Endothelial cell of umbilical vein (primary cell): ENCODE results near the gene TSKU. TPM values are rescaled to one million over a fixed set of nuclear protein-coding genes. Genes with fewer than 3 reads are reported as not detected.

ENCODE experiments used
- BruUV-seq: library from RNA; stranded (reverse); fragments of 400-500 nt; replicated peaks from 2 replicates; lab custom pipeline; 2021; lab: Mats Ljungman, UMichigan
- CTCF ChIA-PET: fragments of 300-600, 350-600 bp; sonication (Branson Sonifier 250); formaldehyde crosslinking; loops from one replicate; lab custom pipeline; 2021; ENCODE audit warnings: antibody characterized with exemption, inconsistent platforms; lab: Charles Lee
- POLR2A ChIA-PET: fragments of 300-600, 350-600 bp; sonication (Branson Sonifier 250); formaldehyde crosslinking; loops from one replicate; lab custom pipeline; 2021; ENCODE audit warnings: antibody characterized with exemption, inconsistent platforms; lab: Charles Lee
- DNase-seq: peaks from one replicate; pipeline ENCODE4 v3.0.0-alpha.2; 2011; ENCODE audit warnings: low read depth, low spot score
- FAIRE-seq: peaks from 2 replicates; lab custom pipeline; 2011; peaks lifted over from hg19 to GRCh38; lab: Jason Lieb, UNC
- H2AFZ ChIP-seq: 2 replicates; pipeline ENCODE4 v1.6.0; 2012; ENCODE audit warnings: low read depth, low read length, control low read depth, inconsistent platforms
- H3K27ac ChIP-seq: 2 replicates; pipeline ENCODE4 v1.5.1; 2011; ENCODE audit warnings: low read depth, mild to moderate bottlenecking, control low read depth, low read length, moderate library complexity; ENCODE audit not compliant: insufficient read depth
- H3K27me3 ChIP-seq, 2 experiments: 2 replicates each; pipeline versions ENCODE4 v1.6.0 to v1.6.1; 2011; ENCODE audit warnings: low read length in 2 of 2, mixed read lengths in 1 of 2; ENCODE audit not compliant: control insufficient read depth in 2 of 2, insufficient read depth in 2 of 2
- H3K36me3 ChIP-seq, 2 experiments: 2 replicates in 1 of 2; 3 replicates in 1 of 2; pipeline ENCODE4 v1.5.1; 2011; ENCODE audit warnings: low read length in 2 of 2, mild to moderate bottlenecking in 1 of 2, moderate library complexity in 1 of 2; ENCODE audit not compliant: control insufficient read depth in 2 of 2, insufficient read depth in 2 of 2; ENCODE audit errors: extremely low read depth in 1 of 2
- H3K4me1 ChIP-seq: 3 replicates; pipeline ENCODE4 v1.5.1; 2011; ENCODE audit warnings: mild to moderate bottlenecking, low read length; ENCODE audit not compliant: control insufficient read depth, insufficient read depth; ENCODE audit errors: extremely low read depth
- H3K4me2 ChIP-seq: 2 replicates; pipeline ENCODE4 v1.6.1; 2011; ENCODE audit warnings: low read length, control low read depth, mixed read lengths; ENCODE audit not compliant: insufficient read depth
- H3K4me3 ChIP-seq, 3 experiments: fragments of 200-600 bp in 1 of 3; sonication (generic), shearing (Covaris generic) in 1 of 3; replicated peaks in 1 of 3; 2 replicates each; pipeline ENCODE4 v1.5.1; 2011 to 2016; ENCODE audit warnings: control low read depth in 3 of 3, low read length in 3 of 3, mild to moderate bottlenecking in 2 of 3, inconsistent platforms in 1 of 3, low read depth in 1 of 3, moderate library complexity in 1 of 3; ENCODE audit not compliant: insufficient read depth in 1 of 3
- H3K79me2 ChIP-seq: 2 replicates; pipeline ENCODE4 v1.6.0; 2012; ENCODE audit warnings: low read length, inconsistent platforms; ENCODE audit not compliant: control insufficient read depth, insufficient read depth
- H3K9ac ChIP-seq: replicated peaks from 2 replicates; pipeline ENCODE3; 2011; ENCODE audit warnings: low read length, control low read depth; ENCODE audit not compliant: insufficient read depth; ENCODE audit errors: extremely low read depth
- H3K9me1 ChIP-seq: replicated peaks from 3 replicates; pipeline ENCODE4 v1.6.0; 2011; ENCODE audit warnings: mild to moderate bottlenecking, low read length; ENCODE audit not compliant: control insufficient read depth, insufficient read depth; ENCODE audit errors: extremely low read depth
- H3K9me3 ChIP-seq: replicated peaks from 2 replicates; pipeline ENCODE4 v1.5.1; 2012; ENCODE audit warnings: low read length, inconsistent platforms; ENCODE audit not compliant: control insufficient read depth, insufficient read depth
- H4K20me1 ChIP-seq: replicated peaks from 2 replicates; pipeline ENCODE3; 2011; ENCODE audit warnings: mild to moderate bottlenecking, low read length; ENCODE audit not compliant: control insufficient read depth, insufficient read depth; ENCODE audit errors: extremely low read depth
- EZH2 ChIP-seq: IDR thresholded peaks from 2 replicates; pipeline ENCODE4 v1.6.1; 2012; ENCODE audit warnings: borderline replicate concordance, low read depth, mild to moderate bottlenecking, moderate library complexity, low read length, inconsistent platforms; ENCODE audit not compliant: severe bottlenecking
- FOS ChIP-seq: IDR thresholded peaks from 2 replicates; pipeline ENCODE4 v1.6.1; 2011; ENCODE audit warnings: mild to moderate bottlenecking, low read length, moderate library complexity, borderline replicate concordance; ENCODE audit not compliant: insufficient read depth
- GATA2 ChIP-seq: IDR thresholded peaks from 2 replicates; pipeline ENCODE4 v1.7.0; 2011; ENCODE audit warnings: low read depth, mild to moderate bottlenecking, moderate library complexity, mixed read lengths, low read length; ENCODE audit not compliant: insufficient read length, insufficient read depth
- JUN ChIP-seq: IDR thresholded peaks from 2 replicates; pipeline ENCODE4 v1.6.1; 2011; ENCODE audit warnings: borderline replicate concordance, low read depth; ENCODE audit not compliant: insufficient read length, insufficient read depth
- POLR2A ChIP-seq: IDR thresholded peaks from 2 replicates; pipeline ENCODE4 v1.6.1; 2012; ENCODE audit warnings: low read depth, mild to moderate bottlenecking, control low read depth, low read length
- POLR2AphosphoS5 ChIP-seq: IDR thresholded peaks from 2 replicates; pipeline ENCODE4 v1.6.1; 2012; ENCODE audit warnings: low read depth, mild to moderate bottlenecking, control low read depth, low read length, moderate library complexity; ENCODE audit not compliant: insufficient read depth
- dilution Hi-C: fragments of 300-500 bp; cut with MboI; formaldehyde crosslinking; loops from one replicate; pipeline ENCODE4 v1.15.0; 2019; ENCODE audit warnings: low sequenced_read_pairs; ENCODE audit not compliant: extremely low pct_ligation_motif_present
- intact Hi-C: fragments of 100-400 bp; cut with micrococcal nuclease; formaldehyde crosslinking; loops from one replicate; pipeline ENCODE4 v1.10.0; 2022
- polyA plus RNA-seq, 4 experiments: library from polyadenylated mRNA; depleted of rRNA in 3 of 4; stranded (reverse) in 3 of 4; unstranded in 1 of 4; fragments of >200 nt; gene quantifications; 2 replicates each; pipeline versions ENCODE4 v1.2.1 to v1.2.3, GENCODE V29; 2011 to 2012; ENCODE audit warnings: missing spikeins in 1 of 4
- total RNA-seq: library from RNA; stranded (reverse); gene quantifications from 2 replicates; pipeline ENCODE4 v1.2.3, GENCODE V29; 2021
- TF ChIP-seq, protein P1 (sequence below): IDR thresholded peaks from 2 replicates; pipeline ENCODE4 v1.6.1; 2011; ENCODE audit not compliant: insufficient read depth, insufficient read length
- TF ChIP-seq, protein P2 (sequence below), 2 donors: IDR thresholded peaks; 1 replicate in 1 of 2; 2 replicates in 1 of 2; pipeline ENCODE4 v1.5.1; 2011; ENCODE audit warnings: low read length in 2 of 2, mild to moderate bottlenecking in 2 of 2, moderate library complexity in 2 of 2, control low read depth in 1 of 2, inconsistent platforms in 1 of 2, low read depth in 1 of 2; ENCODE audit not compliant: insufficient read depth in 1 of 2; ENCODE audit errors: extremely low read depth in 1 of 2

TSKU gene
- total and polyA plus RNA-seq, 2 donors (not counting 3 experiments of a cell fraction or from before 2014, with no cell fraction given), result 16.2 to 21.2 TPM

DNA sequence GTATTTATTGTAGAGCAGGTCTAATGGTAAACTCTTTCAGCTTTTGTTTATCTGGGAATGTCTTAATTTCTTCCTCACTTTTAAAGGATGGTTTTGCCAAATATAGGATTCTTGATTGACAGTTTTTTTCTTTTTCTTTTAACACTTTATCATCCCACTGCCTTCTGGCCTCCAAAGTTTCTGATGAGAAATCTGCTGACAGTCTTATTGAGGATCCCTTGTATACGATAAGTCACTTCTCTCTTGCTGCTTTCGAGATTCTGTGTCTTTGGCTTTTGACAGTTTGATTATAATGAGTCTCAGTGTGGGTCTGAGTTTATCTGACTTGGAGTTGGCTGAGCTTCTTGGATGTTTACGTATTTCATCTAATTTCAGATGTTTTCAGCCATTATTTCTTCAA lies 6.7 kb upstream of the TSKU start:
- Histone ChIP-seq H4K20me1 (no peaks in the 10 kb centered on the region), H2AFZ (no peak overlapping the region), H3K79me2 (no peaks in the 10 kb centered on the region), H3K9me1 (no peaks in the 10 kb centered on the region), H3K36me3 (no peaks in the 10 kb centered on the region), H3K9ac (no peak overlapping the region), H3K4me3 (no peak overlapping the region), H3K4me1 (no peaks in the 10 kb centered on the region), H3K27me3 (peaks cover 0 to 2% of the 10 kb centered on the region in 2 experiments), H3K4me2 (no peak overlapping the region), H3K27ac (no peak overlapping the region), H3K9me3 (peaks cover 3% of the 10 kb centered on the region)
- DNase-seq, result no peak
- BruUV-seq, result no TSS peak
- dilution Hi-C loops, result no loop called here
- intact Hi-C loops, result no loop called here
- TF ChIP-seq POLR2AphosphoS5 (no peak), JUN (no peak), EZH2 (no peak)
- TF ChIP-seq, protein P1, sequence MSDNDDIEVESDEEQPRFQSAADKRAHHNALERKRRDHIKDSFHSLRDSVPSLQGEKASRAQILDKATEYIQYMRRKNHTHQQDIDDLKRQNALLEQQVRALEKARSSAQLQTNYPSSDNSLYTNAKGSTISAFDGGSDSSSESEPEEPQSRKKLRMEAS, result no peak
- TF ChIP-seq, protein P2, sequence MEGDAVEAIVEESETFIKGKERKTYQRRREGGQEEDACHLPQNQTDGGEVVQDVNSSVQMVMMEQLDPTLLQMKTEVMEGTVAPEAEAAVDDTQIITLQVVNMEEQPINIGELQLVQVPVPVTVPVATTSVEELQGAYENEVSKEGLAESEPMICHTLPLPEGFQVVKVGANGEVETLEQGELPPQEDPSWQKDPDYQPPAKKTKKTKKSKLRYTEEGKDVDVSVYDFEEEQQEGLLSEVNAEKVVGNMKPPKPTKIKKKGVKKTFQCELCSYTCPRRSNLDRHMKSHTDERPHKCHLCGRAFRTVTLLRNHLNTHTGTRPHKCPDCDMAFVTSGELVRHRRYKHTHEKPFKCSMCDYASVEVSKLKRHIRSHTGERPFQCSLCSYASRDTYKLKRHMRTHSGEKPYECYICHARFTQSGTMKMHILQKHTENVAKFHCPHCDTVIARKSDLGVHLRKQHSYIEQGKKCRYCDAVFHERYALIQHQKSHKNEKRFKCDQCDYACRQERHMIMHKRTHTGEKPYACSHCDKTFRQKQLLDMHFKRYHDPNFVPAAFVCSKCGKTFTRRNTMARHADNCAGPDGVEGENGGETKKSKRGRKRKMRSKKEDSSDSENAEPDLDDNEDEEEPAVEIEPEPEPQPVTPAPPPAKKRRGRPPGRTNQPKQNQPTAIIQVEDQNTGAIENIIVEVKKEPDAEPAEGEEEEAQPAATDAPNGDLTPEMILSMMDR (IDR thresholded peaks at IDR 0.05; ENCODE audit: extremely low read depth in 1 of 2, insufficient read depth in 1 of 2, low read depth in 1 of 2, low read length in 2 of 2), result no peak
- POLR2A ChIA-PET, result no interaction called here
- CTCF ChIA-PET, result no interaction called here
- FAIRE-seq, result no peak

DNA sequence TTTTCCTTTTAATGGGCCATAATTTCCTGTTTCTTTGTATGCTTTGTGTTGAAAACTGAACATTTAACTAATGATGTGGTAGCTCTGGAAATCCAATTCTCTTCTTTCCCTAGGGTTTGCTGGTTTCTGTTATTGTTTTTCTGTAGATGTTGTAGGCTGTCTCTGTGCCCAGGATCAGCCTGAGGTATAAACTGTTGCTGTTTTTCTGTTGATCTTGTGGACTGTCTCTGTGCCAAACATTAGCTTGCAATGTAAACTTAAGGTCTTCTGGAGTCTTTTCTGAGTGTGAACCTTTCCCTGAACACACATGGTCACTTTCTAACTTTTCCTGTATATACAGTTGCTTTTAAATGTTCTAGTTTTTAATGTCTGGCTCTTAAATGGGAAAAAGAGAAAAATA lies 5.9 kb upstream of the TSKU start:
- ChIA-PET POLR2A (no interaction called here), CTCF (interaction anchor here (0.7 kb wide), 1 partner anchor 16 kb away, joined by 3 read pairs; no protein-coding TSS in a partner anchor)
- no peaks in the 10 kb centered on the region for H3K4me1 ChIP-seq
- no peaks in the 10 kb centered on the region for H3K36me3 ChIP-seq
- H3K4me2 ChIP-seq, result no peak overlapping the region
- DNase-seq, result no peak
- H3K27ac ChIP-seq, result no peak overlapping the region
- FAIRE-seq, result no peak
- BruUV-seq, result no TSS peak
- dilution Hi-C loops, result no loop called here
- no peak overlapping the region for H3K4me3 ChIP-seq
- peaks cover 0 to 2% of the 10 kb centered on the region in 2 experiments for H3K27me3 ChIP-seq
- no peak overlapping the region for H2AFZ ChIP-seq
- H3K9me3 ChIP-seq, result peaks cover 3% of the 10 kb centered on the region
- intact Hi-C loops, result no loop called here
- H4K20me1 ChIP-seq, result no peaks in the 10 kb centered on the region
- H3K9ac ChIP-seq, result no peak overlapping the region
- no peaks in the 10 kb centered on the region for H3K79me2 ChIP-seq
- no peaks in the 10 kb centered on the region for H3K9me1 ChIP-seq
- TF ChIP-seq GATA2 (no peak), FOS (no peak), EZH2 (no peak), POLR2AphosphoS5 (no peak), POLR2A (no peak), JUN (no peak)
- TF ChIP-seq, protein P1, result no peak
- TF ChIP-seq, protein P2 (IDR thresholded peaks at IDR 0.05; ENCODE audit: extremely low read depth in 1 of 2, insufficient read depth in 1 of 2, low read depth in 1 of 2, low read length in 2 of 2), result no peak
